LNCaP clone FGC (cell line): Measurements from ENCODE around the gene PEX14.

Experiments used
- DNase-seq: peaks from one replicate; pipeline ENCODE4 v3.0.0-alpha.2; 2011; ENCODE audit warnings: low read depth
- H3K4me3 ChIP-seq: 2 replicates; pipeline ENCODE4 v1.5.1; 2011; ENCODE audit warnings: mild to moderate bottlenecking, low read depth, low read length, control low read depth
- TF ChIP-seq, protein P1 (sequence below): IDR thresholded peaks from 2 replicates; pipeline ENCODE4 v1.5.1; 2012; ENCODE audit warnings: mild to moderate bottlenecking; ENCODE audit not compliant: control insufficient read depth, insufficient read depth; ENCODE audit errors: extremely low read depth

Gene PEX14

DNA sequence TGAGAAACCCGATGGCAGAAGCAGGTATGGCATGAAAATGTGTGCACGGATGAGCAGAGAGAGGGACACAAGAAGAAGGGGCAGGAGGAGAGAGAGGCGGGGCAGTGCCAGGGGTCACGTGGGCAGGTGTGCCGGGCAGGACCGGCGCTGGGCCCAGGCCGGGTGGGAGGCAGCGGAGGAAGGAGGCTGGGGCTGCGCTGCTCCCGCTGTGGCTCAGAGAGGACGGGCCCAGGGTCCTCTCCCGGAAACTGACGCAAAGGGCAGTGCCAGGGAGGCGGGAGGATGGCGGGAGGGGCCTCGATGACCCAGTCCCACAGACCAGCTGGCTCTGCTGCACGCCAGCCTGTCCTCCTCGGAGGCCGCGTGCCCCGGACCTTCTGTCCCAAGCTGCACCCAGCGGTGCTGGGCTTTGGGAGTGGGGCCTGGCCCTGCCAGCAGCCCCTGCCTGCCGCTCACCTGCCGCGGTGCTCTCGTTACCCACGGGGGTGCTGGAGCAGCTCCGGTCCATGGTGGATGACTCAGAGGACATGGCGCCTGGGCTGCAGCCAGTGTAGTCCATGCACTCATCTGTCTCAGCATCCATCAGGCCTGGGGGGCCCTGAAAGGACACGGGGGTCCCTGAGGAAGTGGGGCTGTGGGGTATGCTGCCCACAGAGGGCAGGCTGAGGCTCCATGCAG, 167.8 kb downstream of the PEX14 start:
- TF ChIP-seq, protein P1, sequence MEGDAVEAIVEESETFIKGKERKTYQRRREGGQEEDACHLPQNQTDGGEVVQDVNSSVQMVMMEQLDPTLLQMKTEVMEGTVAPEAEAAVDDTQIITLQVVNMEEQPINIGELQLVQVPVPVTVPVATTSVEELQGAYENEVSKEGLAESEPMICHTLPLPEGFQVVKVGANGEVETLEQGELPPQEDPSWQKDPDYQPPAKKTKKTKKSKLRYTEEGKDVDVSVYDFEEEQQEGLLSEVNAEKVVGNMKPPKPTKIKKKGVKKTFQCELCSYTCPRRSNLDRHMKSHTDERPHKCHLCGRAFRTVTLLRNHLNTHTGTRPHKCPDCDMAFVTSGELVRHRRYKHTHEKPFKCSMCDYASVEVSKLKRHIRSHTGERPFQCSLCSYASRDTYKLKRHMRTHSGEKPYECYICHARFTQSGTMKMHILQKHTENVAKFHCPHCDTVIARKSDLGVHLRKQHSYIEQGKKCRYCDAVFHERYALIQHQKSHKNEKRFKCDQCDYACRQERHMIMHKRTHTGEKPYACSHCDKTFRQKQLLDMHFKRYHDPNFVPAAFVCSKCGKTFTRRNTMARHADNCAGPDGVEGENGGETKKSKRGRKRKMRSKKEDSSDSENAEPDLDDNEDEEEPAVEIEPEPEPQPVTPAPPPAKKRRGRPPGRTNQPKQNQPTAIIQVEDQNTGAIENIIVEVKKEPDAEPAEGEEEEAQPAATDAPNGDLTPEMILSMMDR, result no peak
- DNase-seq, result no peak
- H3K4me3 ChIP-seq, result peak overlapping the region; percentile 44

DNA sequence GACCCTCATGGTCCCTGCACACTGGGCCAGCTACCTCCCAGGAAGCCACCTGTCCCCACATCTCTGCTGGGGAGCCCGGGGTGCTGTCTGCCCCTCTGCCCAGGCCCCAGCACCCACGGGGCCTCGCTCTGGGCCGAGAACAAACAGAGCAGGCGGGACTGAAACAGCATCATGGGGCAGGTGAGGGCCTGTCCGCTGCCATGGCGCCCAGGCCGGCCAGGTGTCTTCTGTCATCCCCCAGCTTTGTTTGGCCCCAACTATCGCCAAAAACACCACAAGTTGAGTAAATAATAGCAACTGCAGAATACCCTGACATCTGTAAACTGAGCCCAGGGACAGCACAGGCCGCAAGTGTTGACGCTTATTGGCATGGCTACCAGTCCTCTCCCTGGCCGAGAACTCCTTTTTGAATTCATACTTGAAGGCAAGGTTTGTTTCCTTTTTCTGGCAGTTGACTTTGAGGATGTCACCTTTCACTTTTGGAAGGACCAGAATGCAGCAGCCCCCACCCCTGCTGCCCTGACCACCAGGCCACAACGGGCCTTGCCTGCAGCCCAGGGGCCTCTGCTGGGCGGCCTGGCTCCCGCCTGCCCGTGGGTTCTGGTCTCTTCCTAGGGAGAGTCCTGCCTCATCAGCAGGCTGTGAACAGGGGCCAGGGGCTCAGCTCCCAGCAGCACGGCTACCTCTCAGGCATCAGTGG, 169.0 kb downstream of the PEX14 start:
- DNase-seq, result no peak
- no peak overlapping the region for H3K4me3 ChIP-seq
- TF ChIP-seq, protein P1, result no peak

DNA sequence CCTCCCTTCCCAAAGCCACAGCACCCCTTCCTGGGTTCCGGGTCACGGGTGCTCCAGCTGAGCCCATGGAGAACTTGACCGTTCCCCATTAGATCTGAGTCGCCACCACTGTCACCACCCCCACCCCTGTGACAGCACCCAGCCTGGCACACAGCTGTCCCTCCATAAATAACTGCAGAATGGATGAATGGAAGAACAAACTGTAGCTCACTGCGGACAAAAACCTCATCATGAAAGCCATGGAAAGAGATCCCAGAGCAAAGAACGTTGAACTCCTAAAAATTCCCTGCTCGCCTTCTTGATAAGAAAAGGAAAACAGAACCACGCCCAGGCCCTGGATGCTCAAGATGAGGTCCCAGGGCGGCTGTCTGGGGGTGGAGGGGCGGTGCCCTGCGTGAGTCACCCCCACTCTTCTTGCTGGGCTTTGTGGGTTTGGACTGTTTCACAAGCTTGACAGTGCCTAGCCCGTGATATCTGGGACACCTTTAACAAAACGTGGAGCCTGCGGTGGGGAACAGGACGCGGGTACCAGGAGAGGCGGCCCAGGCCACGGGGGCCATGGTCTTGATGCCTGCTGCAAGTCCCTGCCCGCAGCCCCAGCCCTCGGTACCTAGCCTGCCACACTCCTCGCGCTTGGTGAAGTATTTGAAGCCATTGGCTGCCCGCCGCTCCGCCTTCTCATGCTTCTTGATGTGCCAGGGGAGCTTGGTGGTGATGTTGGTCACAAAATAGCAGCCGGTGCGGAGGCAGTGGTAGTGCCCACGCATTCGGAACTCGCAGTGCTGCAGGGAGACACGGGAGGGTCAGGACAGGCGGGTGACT, 169.8 kb downstream of the PEX14 start:
- H3K4me3 ChIP-seq, result no peak overlapping the region
- TF ChIP-seq, protein P1, result no peak
- DNase-seq, result no peak

DNA sequence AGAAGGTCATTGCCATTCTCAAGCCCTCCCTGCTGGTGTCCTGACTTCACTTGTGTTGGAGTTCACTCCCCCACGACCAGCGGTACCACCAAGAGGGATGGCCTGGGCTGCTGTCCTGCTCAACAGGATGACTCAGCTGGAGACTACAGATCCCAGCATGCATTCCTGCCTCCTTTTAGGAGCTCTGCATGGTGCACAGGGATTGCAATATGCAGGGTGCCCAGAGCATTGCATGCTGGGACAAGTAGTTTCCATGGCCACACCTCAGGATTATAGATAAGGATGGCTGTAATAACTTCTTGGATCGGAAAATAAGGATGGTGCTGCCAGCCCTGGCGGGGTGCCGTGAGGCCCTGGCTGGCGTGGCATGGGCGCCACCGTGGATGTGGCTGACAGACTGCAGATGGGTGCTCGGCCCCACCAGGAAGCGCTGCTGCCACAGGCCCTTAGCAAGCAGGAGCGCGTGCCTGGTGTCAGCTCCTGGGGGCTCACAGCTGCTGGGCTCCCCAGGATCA, 171.7 kb downstream of the PEX14 start:
- TF ChIP-seq, protein P1, result no peak
- no peak for DNase-seq
- no peak overlapping the region for H3K4me3 ChIP-seq

DNA sequence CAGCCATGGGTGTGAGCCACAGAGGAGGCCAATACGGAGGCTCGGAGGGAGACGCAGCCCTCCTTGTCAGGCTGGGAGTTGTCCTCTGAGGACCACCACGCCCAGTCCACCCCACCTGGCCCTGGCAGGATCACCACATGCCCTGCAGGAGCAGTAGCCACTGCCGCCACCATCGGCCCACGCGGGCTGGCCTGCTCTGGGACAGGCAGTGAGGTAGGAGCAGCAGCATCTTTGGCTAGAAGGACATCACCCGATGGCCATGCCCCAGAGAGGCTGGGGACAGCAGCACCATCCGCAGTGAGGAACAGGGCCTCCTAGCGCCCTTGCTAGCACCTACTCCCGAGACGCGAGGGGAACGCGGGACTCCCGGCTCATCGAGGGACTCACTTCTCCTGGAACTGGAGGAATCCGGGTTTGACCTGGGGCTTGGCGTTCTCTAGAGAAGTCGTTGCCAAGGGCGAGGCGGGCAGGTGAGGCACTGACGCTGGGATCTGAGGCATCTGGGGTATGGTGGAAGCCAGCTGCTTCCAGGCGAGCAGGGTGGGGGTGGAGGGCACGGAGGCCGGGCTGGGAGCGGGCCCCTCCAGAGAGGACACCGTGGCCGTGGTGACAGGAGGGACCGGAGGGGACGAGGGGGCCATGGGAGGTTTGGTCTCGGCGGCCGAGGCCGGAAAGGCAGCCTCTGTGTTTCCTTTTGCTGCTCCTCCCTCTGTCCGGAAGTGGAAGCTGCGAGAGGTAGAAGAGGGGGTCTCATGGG, 172.8 kb downstream of the PEX14 start:
- TF ChIP-seq, protein P1, result no peak
- no peak for DNase-seq
- H3K4me3 ChIP-seq, result no peak overlapping the region
